Keratinocyte (primary cell): ENCODE results near the gene FRS2. TPM values are rescaled to one million over a fixed set of nuclear protein-coding genes. Genes with fewer than 3 reads are reported as not detected.

Experiments
- DNase-seq: peaks from one replicate; pipeline ENCODE4 v3.0.0-alpha.2; 2011; ENCODE audit warnings: low read depth, missing footprints, low spot score
- FAIRE-seq: peaks from 2 replicates; lab custom pipeline; 2011; peaks lifted over from hg19 to GRCh38; lab: Jason Lieb, UNC
- H2AFZ ChIP-seq: 2 replicates; pipeline ENCODE4 v1.6.0; 2012; ENCODE audit warnings: low read length, control low read depth, inconsistent platforms; ENCODE audit not compliant: control insufficient read depth
- H3K27ac ChIP-seq: 2 replicates; pipeline ENCODE4 v1.5.1; 2011; ENCODE audit warnings: low read length; ENCODE audit not compliant: control insufficient read depth, insufficient read depth
- H3K27me3 ChIP-seq: 3 replicates; pipeline ENCODE4 v1.6.0; 2011; ENCODE audit warnings: low read length; ENCODE audit not compliant: control insufficient read depth, insufficient read depth; ENCODE audit errors: extremely low read depth
- H3K36me3 ChIP-seq, 2 experiments: 2 replicates in 1 of 2; 3 replicates in 1 of 2; pipeline ENCODE4 v1.5.1; 2011; ENCODE audit warnings: low read length in 2 of 2, mild to moderate bottlenecking in 1 of 2; ENCODE audit not compliant: control insufficient read depth in 2 of 2, insufficient read depth in 2 of 2; ENCODE audit errors: extremely low read depth in 1 of 2
- H3K4me1 ChIP-seq: 3 replicates; pipeline ENCODE4 v1.5.1; 2011; ENCODE audit warnings: low read length; ENCODE audit not compliant: control insufficient read depth, insufficient read depth; ENCODE audit errors: extremely low read depth
- H3K4me2 ChIP-seq: 3 replicates; pipeline ENCODE4 v1.6.0; 2011; ENCODE audit warnings: low read depth, low read length; ENCODE audit not compliant: control insufficient read depth, insufficient read depth; ENCODE audit errors: extremely low read depth
- H3K4me3 ChIP-seq, 3 experiments: fragments of 200-600 bp in 1 of 3; sonication (generic) in 1 of 3; 2 replicates in 2 of 3; 3 replicates in 1 of 3; pipeline ENCODE4 v1.5.1; 2011 to 2016; ENCODE audit warnings: low read length in 3 of 3, mild to moderate bottlenecking in 3 of 3, control low read depth in 2 of 3, inconsistent platforms in 1 of 3, low read depth in 1 of 3, mixed read lengths in 1 of 3, mixed run types in 1 of 3, moderate library complexity in 1 of 3; ENCODE audit not compliant: control insufficient read depth in 2 of 3, insufficient read depth in 2 of 3; ENCODE audit errors: extremely low read depth in 1 of 3
- H3K79me2 ChIP-seq: 2 replicates; pipeline ENCODE4 v1.6.0; 2012; ENCODE audit warnings: low read length; ENCODE audit not compliant: control insufficient read depth, insufficient read depth
- H3K9ac ChIP-seq: 3 replicates; pipeline ENCODE4 v1.6.0; 2011; ENCODE audit warnings: low read length; ENCODE audit not compliant: control insufficient read depth, insufficient read depth; ENCODE audit errors: extremely low read depth
- H3K9me1 ChIP-seq: 3 replicates; pipeline ENCODE4 v1.6.0; 2011; ENCODE audit warnings: low read length; ENCODE audit not compliant: control insufficient read depth, insufficient read depth; ENCODE audit errors: extremely low read depth
- H3K9me3 ChIP-seq: 2 replicates; pipeline ENCODE4 v1.5.1; 2012; ENCODE audit warnings: low read depth, low read length; ENCODE audit not compliant: control insufficient read depth
- H4K20me1 ChIP-seq: 3 replicates; pipeline ENCODE4 v1.6.0; 2011; ENCODE audit warnings: low read length; ENCODE audit not compliant: control insufficient read depth, insufficient read depth; ENCODE audit errors: extremely low read depth
- CTCF ChIP-seq, 3 experiments: IDR thresholded peaks in 1 of 3; conservative IDR thresholded peaks in 1 of 3; optimal IDR thresholded peaks in 1 of 3; 2 replicates in 2 of 3; 3 replicates in 1 of 3; pipeline versions ENCODE3 to v1.5.1; 2011; ENCODE audit warnings: low read length in 3 of 3, mild to moderate bottlenecking in 3 of 3, moderate library complexity in 2 of 3, control low read depth in 1 of 3, inconsistent platforms in 1 of 3; ENCODE audit not compliant: insufficient read depth in 2 of 3; ENCODE audit errors: extremely low read depth in 1 of 3
- EZH2 ChIP-seq: IDR thresholded peaks from one replicate; pipeline ENCODE4 v1.6.1; 2012; ENCODE audit warnings: inconsistent platforms, mild to moderate bottlenecking, low read length, moderate library complexity
- dilution Hi-C: fragments of 300-500 bp; cut with MboI; formaldehyde crosslinking; loops from one replicate; pipeline ENCODE4 v1.7.0; 2020; ENCODE audit warnings: low sequenced_read_pairs; ENCODE audit not compliant: extremely low pct_ligation_motif_present
- polyA plus RNA-seq, 5 experiments: library from polyadenylated mRNA; depleted of rRNA in 3 of 5; stranded (reverse) in 3 of 5; stranded (forward) in 1 of 5; unstranded in 1 of 5; fragments of >200 nt; gene quantifications; 1 replicate in 1 of 5; 2 replicates in 3 of 5; 3 replicates in 1 of 5; pipeline versions ENCODE4 v1.2.1 to v1.2.3, GENCODE V29; 2011 to 2012; ENCODE audit warnings: missing spikeins in 2 of 5, low read depth in 1 of 5, low replicate concordance in 1 of 5

FRS2 gene
- polyA plus RNA-seq, 1 donor (not counting 4 experiments of a cell fraction or from before 2014, with no cell fraction given): 28.6 TPM

- H2AFZ ChIP-seq: no peak overlapping the region
- dilution Hi-C loops: no loop called here
- H3K4me3 ChIP-seq: no peak overlapping the region
- no peaks in the 10 kb centered on the region for H3K27me3 ChIP-seq
- no peak for DNase-seq
- H3K9me1 ChIP-seq: no peaks in the 10 kb centered on the region
- peaks cover 3% of the 10 kb centered on the region for H4K20me1 ChIP-seq
- no peaks in the 10 kb centered on the region for H3K9me3 ChIP-seq
- no peak for FAIRE-seq
- TF ChIP-seq CTCF (optimal IDR thresholded peaks at IDR 0.05 in 1 of 3, IDR thresholded peaks at IDR 0.05 in 1 of 3, conservative IDR thresholded peaks at IDR 0.05 in 1 of 3; ENCODE audit: extremely low read depth in 1 of 3, insufficient read depth in 2 of 3, low read length in 3 of 3) (no peak), EZH2 (no peak)
- no peak overlapping the region for H3K4me2 ChIP-seq
- H3K79me2 ChIP-seq: peaks cover 90% of the 10 kb centered on the region
- H3K4me1 ChIP-seq: peaks cover 20% of the 10 kb centered on the region
- no peak overlapping the region for H3K27ac ChIP-seq
- H3K9ac ChIP-seq: no peak overlapping the region
- H3K36me3 ChIP-seq: no peaks in the 10 kb centered on the region
Measured at GRCh38 chr12:69524755-69525469, 54.7 kb downstream of the FRS2 start.

DNA sequence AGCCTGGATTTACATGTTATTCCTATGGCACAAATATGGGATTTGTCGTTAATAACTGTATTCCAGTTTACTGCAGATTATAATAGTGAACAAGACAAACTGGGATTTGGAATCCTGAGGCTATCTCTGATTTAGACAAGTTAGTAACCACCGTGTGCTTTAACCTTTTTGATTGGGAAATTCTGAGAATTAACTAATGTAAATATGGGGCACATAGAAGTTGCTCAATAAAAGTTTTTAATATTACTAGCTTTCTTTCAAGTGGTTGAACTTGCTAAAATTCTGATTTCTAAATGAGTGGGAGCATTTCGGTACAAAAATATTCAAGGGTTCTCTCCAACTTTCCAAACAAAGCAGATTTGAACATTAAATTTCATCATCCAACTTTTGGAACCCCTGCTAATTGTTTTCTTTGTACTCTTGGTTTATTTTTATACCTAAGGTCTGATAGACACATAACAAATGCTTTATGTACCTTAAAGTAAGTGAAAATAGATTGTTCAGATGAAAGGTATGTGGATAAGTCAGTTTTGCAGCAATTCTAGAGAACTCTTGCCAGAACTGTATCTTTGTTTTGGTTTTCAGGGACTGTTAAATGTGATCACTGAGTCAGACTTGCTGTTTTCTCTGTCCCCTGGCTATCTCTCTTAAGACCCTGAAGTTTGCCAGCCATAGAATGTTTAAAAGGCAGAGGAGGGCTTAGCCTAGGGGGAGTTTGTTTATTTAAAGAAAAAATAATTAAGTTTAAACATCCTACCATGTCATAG is 57.5 kb downstream of the FRS2 start:
- peak overlapping the region; percentile 73 for H3K4me2 ChIP-seq
- TF ChIP-seq CTCF (optimal IDR thresholded peaks at IDR 0.05 in 1 of 3, IDR thresholded peaks at IDR 0.05 in 1 of 3, conservative IDR thresholded peaks at IDR 0.05 in 1 of 3; ENCODE audit: extremely low read depth in 1 of 3, insufficient read depth in 2 of 3, low read length in 3 of 3) (no peak), EZH2 (no peak)
- H3K9ac ChIP-seq: peak overlapping the region; percentile 47
- DNase-seq (peak; percentile 19), FAIRE-seq (peak; percentile 74)
- no peak overlapping the region for H2AFZ ChIP-seq
- no peaks in the 10 kb centered on the region for H3K27me3 ChIP-seq
- no peaks in the 10 kb centered on the region for H3K9me1 ChIP-seq
- peaks cover 0 to 2% of the 10 kb centered on the region in 2 experiments for H3K36me3 ChIP-seq
- peaks cover 3% of the 10 kb centered on the region for H4K20me1 ChIP-seq
- dilution Hi-C loops: no loop called here
- H3K9me3 ChIP-seq: no peaks in the 10 kb centered on the region
- H3K4me1 ChIP-seq: peaks cover 20% of the 10 kb centered on the region
- peak overlapping the region in 1 of 3 experiments; percentile 36 for H3K4me3 ChIP-seq
- H3K27ac ChIP-seq: peak overlapping the region; percentile 74
- peaks cover 71% of the 10 kb centered on the region for H3K79me2 ChIP-seq
